ENCODE data around the gene ATP9A. TPM values are rescaled to one million over a fixed set of nuclear protein-coding genes. Genes with fewer than 3 reads are reported as not detected.

Gene ATP9A
- total RNA-seq, 1 donor from 2014 or later: 37.6 TPM

DNA sequence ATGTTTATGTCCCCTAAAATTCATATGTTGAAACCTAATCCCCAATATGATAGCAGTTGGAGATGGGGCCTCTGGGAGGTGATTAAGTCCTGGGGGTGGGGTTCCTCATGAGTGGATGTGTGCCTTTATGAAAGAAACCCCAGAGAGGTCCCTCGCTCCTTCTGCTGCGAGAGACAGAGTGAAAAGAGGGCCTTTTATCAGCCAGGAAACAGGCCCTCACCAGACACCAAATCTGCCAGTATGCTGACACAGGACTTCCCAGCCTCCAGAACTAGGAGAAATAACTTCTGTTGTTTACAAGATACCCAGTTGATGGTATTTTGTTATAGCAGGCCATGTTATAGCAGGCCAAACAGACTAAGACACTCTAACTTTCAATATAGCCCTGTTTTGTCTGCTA, 124.8 kb downstream of the ATP9A start:
- Histone ChIP-seq H3K36me3 (ENCODE audit: control insufficient read depth, insufficient read depth, low read length) (peaks cover 2% of the 10 kb centered on the region), H3K4me3 (ENCODE audit: low read depth, low read length) (no peak overlapping the region), H3K27me3 (ENCODE audit: control insufficient read depth, insufficient read depth, low read length) (no peaks in the 10 kb centered on the region)
- no peak for DNase-seq (ENCODE audit: low read depth)
- TF ChIP-seq, protein P1, sequence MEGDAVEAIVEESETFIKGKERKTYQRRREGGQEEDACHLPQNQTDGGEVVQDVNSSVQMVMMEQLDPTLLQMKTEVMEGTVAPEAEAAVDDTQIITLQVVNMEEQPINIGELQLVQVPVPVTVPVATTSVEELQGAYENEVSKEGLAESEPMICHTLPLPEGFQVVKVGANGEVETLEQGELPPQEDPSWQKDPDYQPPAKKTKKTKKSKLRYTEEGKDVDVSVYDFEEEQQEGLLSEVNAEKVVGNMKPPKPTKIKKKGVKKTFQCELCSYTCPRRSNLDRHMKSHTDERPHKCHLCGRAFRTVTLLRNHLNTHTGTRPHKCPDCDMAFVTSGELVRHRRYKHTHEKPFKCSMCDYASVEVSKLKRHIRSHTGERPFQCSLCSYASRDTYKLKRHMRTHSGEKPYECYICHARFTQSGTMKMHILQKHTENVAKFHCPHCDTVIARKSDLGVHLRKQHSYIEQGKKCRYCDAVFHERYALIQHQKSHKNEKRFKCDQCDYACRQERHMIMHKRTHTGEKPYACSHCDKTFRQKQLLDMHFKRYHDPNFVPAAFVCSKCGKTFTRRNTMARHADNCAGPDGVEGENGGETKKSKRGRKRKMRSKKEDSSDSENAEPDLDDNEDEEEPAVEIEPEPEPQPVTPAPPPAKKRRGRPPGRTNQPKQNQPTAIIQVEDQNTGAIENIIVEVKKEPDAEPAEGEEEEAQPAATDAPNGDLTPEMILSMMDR (IDR thresholded peaks at IDR 0.05; ENCODE audit: insufficient read depth, low read length, poor library complexity, severe bottlenecking): no peak

DNA sequence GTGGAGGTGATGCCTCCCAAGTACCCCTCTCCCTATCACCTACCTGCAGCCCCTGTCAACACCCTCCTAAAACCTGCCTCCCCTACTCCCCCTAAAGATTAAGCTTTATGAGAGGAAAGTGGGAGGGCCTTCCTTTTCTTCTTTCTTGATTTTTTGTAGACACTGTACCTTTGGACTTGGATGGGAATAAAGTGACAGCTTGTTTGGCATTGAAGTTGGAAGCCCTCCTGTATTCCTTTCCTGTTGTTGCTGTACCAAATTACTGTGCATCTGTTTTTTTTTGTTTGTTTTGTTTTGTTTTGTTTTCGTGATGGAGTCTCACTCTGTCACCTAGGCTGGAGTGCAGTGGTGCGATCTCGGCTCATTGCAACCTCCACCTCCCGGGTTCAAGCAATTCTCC, 126.3 kb downstream of the ATP9A start:
- H3K27me3 ChIP-seq (ENCODE audit: control insufficient read depth, insufficient read depth, low read length): no peaks in the 10 kb centered on the region
- TF ChIP-seq, protein P1 (IDR thresholded peaks at IDR 0.05; ENCODE audit: insufficient read depth, low read length, poor library complexity, severe bottlenecking): no peak
- peaks cover 2% of the 10 kb centered on the region for H3K36me3 ChIP-seq (ENCODE audit: control insufficient read depth, insufficient read depth, low read length)
- DNase-seq (ENCODE audit: low read depth): no peak
- H3K4me3 ChIP-seq (ENCODE audit: low read depth, low read length): no peak overlapping the region

DNA sequence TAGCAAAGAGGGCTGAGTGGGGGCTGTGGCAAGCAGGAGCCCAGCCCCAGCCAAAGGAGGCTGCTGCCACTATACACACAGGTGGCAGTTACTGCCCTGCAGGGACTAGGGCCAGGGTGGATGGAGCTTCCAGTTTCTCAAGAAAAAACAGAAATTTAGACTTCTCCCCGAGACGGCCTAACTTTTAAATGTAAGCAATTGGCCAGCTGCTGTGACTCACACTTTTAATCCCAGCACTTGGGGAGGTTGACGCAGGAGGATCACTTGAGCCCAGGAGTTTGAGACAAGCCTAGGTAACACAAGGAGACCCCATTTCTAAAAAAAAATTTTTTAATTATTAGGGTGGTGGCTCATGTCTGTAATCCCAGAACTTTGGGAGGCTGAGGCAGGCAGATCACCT, 127.4 kb downstream of the ATP9A start:
- peaks cover 2% of the 10 kb centered on the region for H3K36me3 ChIP-seq (ENCODE audit: control insufficient read depth, insufficient read depth, low read length)
- no peaks in the 10 kb centered on the region for H3K27me3 ChIP-seq (ENCODE audit: control insufficient read depth, insufficient read depth, low read length)
- H3K4me3 ChIP-seq (ENCODE audit: low read depth, low read length): no peak overlapping the region
- TF ChIP-seq, protein P1 (IDR thresholded peaks at IDR 0.05; ENCODE audit: insufficient read depth, low read length, poor library complexity, severe bottlenecking): no peak
- DNase-seq (ENCODE audit: low read depth): no peak

DNA sequence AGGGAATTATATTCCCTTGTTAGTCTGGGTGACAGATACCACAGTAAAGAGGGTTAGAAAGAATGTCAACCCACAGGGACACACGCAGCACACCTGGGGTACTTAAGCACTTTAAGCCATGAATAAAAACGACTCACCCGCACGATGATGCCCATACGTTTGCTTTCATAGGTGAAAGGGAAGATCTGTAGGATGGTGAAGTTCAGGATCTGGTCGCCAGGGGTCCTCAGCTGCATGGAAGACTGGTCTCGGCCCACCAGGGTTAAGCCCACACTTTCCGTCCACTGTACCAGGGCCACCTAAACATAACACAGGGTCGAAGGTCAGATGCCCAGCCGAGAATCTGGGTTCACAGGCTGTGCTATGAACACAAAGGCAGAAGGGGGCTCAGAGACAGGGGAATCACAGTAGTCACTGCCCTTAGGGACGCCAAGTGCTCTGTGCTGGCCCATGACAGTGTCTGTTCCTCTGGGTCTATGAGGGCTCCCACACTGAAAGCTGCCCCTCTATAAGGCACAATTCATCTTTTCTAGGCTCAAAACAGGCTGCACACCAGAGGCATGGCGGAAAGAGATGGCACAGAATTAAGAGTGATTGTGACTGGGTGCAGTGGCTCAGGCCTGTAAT, 128.9 kb downstream of the ATP9A start:
- Histone ChIP-seq H3K27me3 (ENCODE audit: control insufficient read depth, insufficient read depth, low read length) (no peaks in the 10 kb centered on the region), H3K4me3 (ENCODE audit: low read depth, low read length) (no peak overlapping the region), H3K36me3 (ENCODE audit: control insufficient read depth, insufficient read depth, low read length) (peaks cover 2% of the 10 kb centered on the region)
- no peak for DNase-seq (ENCODE audit: low read depth)
- TF ChIP-seq, protein P1 (IDR thresholded peaks at IDR 0.05; ENCODE audit: insufficient read depth, low read length, poor library complexity, severe bottlenecking): peak; percentile 84

DNA sequence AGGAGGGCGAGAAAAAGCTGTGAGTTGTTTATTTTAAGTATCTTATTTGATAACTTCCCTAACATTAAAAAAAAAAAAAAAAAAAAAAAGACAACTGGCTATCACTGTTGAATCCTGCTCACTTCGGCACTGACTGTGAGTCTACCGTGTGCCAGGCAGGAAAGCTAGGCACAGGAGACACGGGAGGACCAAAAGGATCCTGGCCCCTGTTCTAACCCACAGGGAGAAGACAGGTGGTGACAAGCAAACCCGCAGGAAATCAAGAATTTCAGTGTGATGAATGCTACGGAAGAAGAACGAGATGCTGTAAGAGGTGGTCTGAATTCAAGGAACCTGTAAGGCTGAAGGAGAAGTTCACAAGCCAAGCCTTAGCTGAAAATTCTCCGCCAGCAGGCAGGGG, 130.9 kb downstream of the ATP9A start:
- Histone ChIP-seq H3K36me3 (ENCODE audit: control insufficient read depth, insufficient read depth, low read length) (peaks cover 2% of the 10 kb centered on the region), H3K4me3 (ENCODE audit: low read depth, low read length) (no peak overlapping the region), H3K27me3 (ENCODE audit: control insufficient read depth, insufficient read depth, low read length) (no peaks in the 10 kb centered on the region)
- no peak for DNase-seq (ENCODE audit: low read depth)
- TF ChIP-seq, protein P1 (IDR thresholded peaks at IDR 0.05; ENCODE audit: insufficient read depth, low read length, poor library complexity, severe bottlenecking): no peak

DNA sequence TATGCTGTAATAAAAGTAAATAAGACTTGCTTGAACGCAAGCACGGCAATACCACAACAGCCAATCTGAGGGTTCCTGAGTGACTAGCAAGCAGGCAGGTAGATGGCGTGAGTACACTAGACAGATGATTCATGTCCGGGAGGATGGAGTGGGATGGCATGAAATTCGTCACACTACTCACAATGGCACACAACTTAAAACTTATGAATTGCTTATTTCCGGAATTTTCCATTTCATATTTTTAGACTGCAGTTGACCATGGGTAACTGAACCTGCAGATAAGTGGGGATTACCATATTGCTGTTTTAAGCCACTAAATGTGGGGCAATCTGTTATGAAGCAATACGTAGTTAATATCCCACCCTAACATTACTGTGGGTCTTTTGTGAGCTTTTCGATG, 132.1 kb downstream of the ATP9A start:
- no peaks in the 10 kb centered on the region for H3K27me3 ChIP-seq (ENCODE audit: control insufficient read depth, insufficient read depth, low read length)
- H3K36me3 ChIP-seq (ENCODE audit: control insufficient read depth, insufficient read depth, low read length): peaks cover 2% of the 10 kb centered on the region
- DNase-seq (ENCODE audit: low read depth): no peak
- TF ChIP-seq, protein P1 (IDR thresholded peaks at IDR 0.05; ENCODE audit: insufficient read depth, low read length, poor library complexity, severe bottlenecking): no peak
- no peak overlapping the region for H3K4me3 ChIP-seq (ENCODE audit: low read depth, low read length)
